ENCODE data around the gene HIPK4.

HIPK4 gene

GRCh38 chr19:40355975-40356680 lies 33.9 kb downstream of the HIPK4 start:
- peak; percentile 54 for DNase-seq (ENCODE audit: extremely low read depth, insufficient read length)
- H3K27me3 ChIP-seq (replicated peaks; ENCODE audit: control insufficient read depth, insufficient read depth, low read length) = no peaks in the 10 kb centered on the region
- no peak overlapping the region; the same call in none of the 2 replicates for H3K4me3 ChIP-seq (replicated peaks; ENCODE audit: low read depth, low read length)
- TF ChIP-seq CTCF (IDR thresholded peaks at IDR 0.05; ENCODE audit: insufficient read depth, low read length, poor library complexity, severe bottlenecking) = no peak
- H3K36me3 ChIP-seq (ENCODE audit: control insufficient read depth, insufficient read depth, low read length) = peaks cover 1% of the 10 kb centered on the region; the same call in 1 of the 2 replicates

GRCh38 chr19:40348961-40349507 lies 40.9 kb downstream of the HIPK4 start:
- Histone ChIP-seq H3K4me3 (replicated peaks; ENCODE audit: low read depth, low read length) (peak overlapping the region; percentile 91), H3K27me3 (replicated peaks; ENCODE audit: control insufficient read depth, insufficient read depth, low read length) (no peaks in the 10 kb centered on the region), H3K36me3 (ENCODE audit: control insufficient read depth, insufficient read depth, low read length) (peaks cover 3% of the 10 kb centered on the region; the same call in 1 of the 2 replicates)
- DNase-seq (ENCODE audit: extremely low read depth, insufficient read length) = no peak
- TF ChIP-seq CTCF (IDR thresholded peaks at IDR 0.05; ENCODE audit: insufficient read depth, low read length, poor library complexity, severe bottlenecking) = no peak

- Histone ChIP-seq H3K27me3 (replicated peaks; ENCODE audit: control insufficient read depth, insufficient read depth, low read length) (no peaks in the 10 kb centered on the region), H3K36me3 (ENCODE audit: control insufficient read depth, insufficient read depth, low read length) (peaks cover 3% of the 10 kb centered on the region), H3K4me3 (replicated peaks; ENCODE audit: low read depth, low read length) (peak within 1 kb of the TSS; percentile 91)
- peak; percentile 100 for DNase-seq (ENCODE audit: extremely low read depth, insufficient read length)
- TF ChIP-seq CTCF (IDR thresholded peaks at IDR 0.05; ENCODE audit: insufficient read depth, low read length, poor library complexity, severe bottlenecking) = no peak
Observed at GRCh38 chr19:40348125-40348913, 41.7 kb downstream of the HIPK4 start, which contains the start of the genes C19orf47 and PLD3. Gene C19orf47 (minus strand): TSS chr19:40348397. CDS start chr19:40341857, 6,540 bp downstream. Gene PLD3 (plus strand): TSS chr19:40348695. CDS start chr19:40366484, 17,789 bp downstream.

- Histone ChIP-seq H3K27me3 (replicated peaks; ENCODE audit: control insufficient read depth, insufficient read depth, low read length) (no peaks in the 10 kb centered on the region), H3K4me3 (replicated peaks; ENCODE audit: low read depth, low read length) (no peak overlapping the region), H3K36me3 (ENCODE audit: control insufficient read depth, insufficient read depth, low read length) (peaks cover 3% of the 10 kb centered on the region)
- TF ChIP-seq CTCF (IDR thresholded peaks at IDR 0.05; ENCODE audit: insufficient read depth, low read length, poor library complexity, severe bottlenecking) = no peak
- DNase-seq (ENCODE audit: extremely low read depth, insufficient read length) = no peak
Observed at GRCh38 chr19:40344422-40344821, 45.6 kb downstream of the HIPK4 start.

- H3K4me3 ChIP-seq (replicated peaks; ENCODE audit: low read depth, low read length) = no peak overlapping the region
- no peak for DNase-seq (ENCODE audit: extremely low read depth, insufficient read length)
- no peak for TF ChIP-seq CTCF (IDR thresholded peaks at IDR 0.05; ENCODE audit: insufficient read depth, low read length, poor library complexity, severe bottlenecking)
- no peaks in the 10 kb centered on the region for H3K27me3 ChIP-seq (replicated peaks; ENCODE audit: control insufficient read depth, insufficient read depth, low read length)
- H3K36me3 ChIP-seq (ENCODE audit: control insufficient read depth, insufficient read depth, low read length) = peaks cover 3% of the 10 kb centered on the region
Observed at GRCh38 chr19:40342644-40343311, 47.2 kb downstream of the HIPK4 start.
